Measurements from ENCODE around the gene PTGES.

DNA sequence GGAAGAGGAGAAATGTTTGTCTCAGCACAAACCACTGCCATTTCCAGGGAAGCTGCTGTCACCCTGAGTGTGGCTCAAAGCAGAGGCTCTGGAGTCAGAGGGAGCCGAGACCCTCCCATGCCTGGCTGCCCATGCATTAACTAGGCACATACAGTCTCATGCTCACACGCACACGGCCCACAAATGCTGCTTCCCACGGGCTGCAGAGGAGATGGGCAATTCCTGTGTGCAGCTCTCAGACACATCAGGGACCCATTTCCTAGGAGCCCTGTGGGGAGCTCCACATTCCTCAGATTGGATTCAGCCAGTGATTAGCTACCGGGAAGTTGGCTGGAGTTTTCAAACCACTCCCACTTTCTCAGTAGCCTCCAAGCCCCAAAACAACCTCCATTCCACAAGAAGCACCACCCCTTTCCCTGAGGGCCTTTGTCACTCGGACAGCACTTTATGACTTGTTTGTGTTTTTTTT lies 9.1 kb upstream of the PTGES start:
- TF ChIP-seq RAD21 (IDR thresholded peaks at IDR 0.05; ENCODE audit: low read depth) (no peak), NFIC (IDR thresholded peaks at IDR 0.05) (no peak), EP300 (IDR thresholded peaks at IDR 0.05; ENCODE audit: borderline replicate concordance) (no peak), TCF12 (IDR thresholded peaks at IDR 0.05; ENCODE audit: low read depth) (no peak), FOXM1 (IDR thresholded peaks at IDR 0.05; ENCODE audit: borderline replicate concordance, low read depth) (no peak), CEBPB (IDR thresholded peaks at IDR 0.05) (no peak)
- TF ChIP-seq, protein P1, sequence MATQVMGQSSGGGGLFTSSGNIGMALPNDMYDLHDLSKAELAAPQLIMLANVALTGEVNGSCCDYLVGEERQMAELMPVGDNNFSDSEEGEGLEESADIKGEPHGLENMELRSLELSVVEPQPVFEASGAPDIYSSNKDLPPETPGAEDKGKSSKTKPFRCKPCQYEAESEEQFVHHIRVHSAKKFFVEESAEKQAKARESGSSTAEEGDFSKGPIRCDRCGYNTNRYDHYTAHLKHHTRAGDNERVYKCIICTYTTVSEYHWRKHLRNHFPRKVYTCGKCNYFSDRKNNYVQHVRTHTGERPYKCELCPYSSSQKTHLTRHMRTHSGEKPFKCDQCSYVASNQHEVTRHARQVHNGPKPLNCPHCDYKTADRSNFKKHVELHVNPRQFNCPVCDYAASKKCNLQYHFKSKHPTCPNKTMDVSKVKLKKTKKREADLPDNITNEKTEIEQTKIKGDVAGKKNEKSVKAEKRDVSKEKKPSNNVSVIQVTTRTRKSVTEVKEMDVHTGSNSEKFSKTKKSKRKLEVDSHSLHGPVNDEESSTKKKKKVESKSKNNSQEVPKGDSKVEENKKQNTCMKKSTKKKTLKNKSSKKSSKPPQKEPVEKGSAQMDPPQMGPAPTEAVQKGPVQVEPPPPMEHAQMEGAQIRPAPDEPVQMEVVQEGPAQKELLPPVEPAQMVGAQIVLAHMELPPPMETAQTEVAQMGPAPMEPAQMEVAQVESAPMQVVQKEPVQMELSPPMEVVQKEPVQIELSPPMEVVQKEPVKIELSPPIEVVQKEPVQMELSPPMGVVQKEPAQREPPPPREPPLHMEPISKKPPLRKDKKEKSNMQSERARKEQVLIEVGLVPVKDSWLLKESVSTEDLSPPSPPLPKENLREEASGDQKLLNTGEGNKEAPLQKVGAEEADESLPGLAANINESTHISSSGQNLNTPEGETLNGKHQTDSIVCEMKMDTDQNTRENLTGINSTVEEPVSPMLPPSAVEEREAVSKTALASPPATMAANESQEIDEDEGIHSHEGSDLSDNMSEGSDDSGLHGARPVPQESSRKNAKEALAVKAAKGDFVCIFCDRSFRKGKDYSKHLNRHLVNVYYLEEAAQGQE (IDR thresholded peaks at IDR 0.05; ENCODE audit: low read depth): no peak

Measured in Ishikawa (cell line).